Glutamatergic neuron (in vitro differentiated cells): Measurements from ENCODE around the gene BAG2. TPM values are rescaled to one million over a fixed set of nuclear protein-coding genes. Genes with fewer than 3 reads are reported as not detected.

Experiments used
- DNase-seq: peaks from one replicate; pipeline ENCODE4 v3.0.0; 2022
- H3K27ac Mint-ChIP-seq: one replicate; pipeline ENCODE4 v1.8.0; 2020; ENCODE audit warnings: mild to moderate bottlenecking, mixed read lengths, inconsistent platforms; ENCODE audit not compliant: unreplicated experiment
- H3K27me3 Mint-ChIP-seq: one replicate; pipeline ENCODE4 v1.8.0; 2020; ENCODE audit warnings: mild to moderate bottlenecking, moderate library complexity, mixed read lengths, inconsistent platforms; ENCODE audit not compliant: unreplicated experiment
- H3K36me3 Mint-ChIP-seq: one replicate; pipeline ENCODE4 v1.8.0; 2020; ENCODE audit warnings: mild to moderate bottlenecking, mixed read lengths, inconsistent platforms; ENCODE audit not compliant: unreplicated experiment
- H3K4me1 Mint-ChIP-seq: one replicate; pipeline ENCODE4 v1.8.0; 2020; ENCODE audit warnings: mild to moderate bottlenecking, low read depth, mixed read lengths, inconsistent platforms; ENCODE audit not compliant: unreplicated experiment
- H3K4me3 Mint-ChIP-seq: one replicate; pipeline ENCODE4 v1.8.0; 2020; ENCODE audit warnings: mild to moderate bottlenecking, mixed read lengths, inconsistent platforms; ENCODE audit not compliant: unreplicated experiment
- H3K9me3 Mint-ChIP-seq: one replicate; pipeline ENCODE4 v1.8.0; 2020; ENCODE audit warnings: mild to moderate bottlenecking, moderate library complexity, mixed read lengths, inconsistent platforms; ENCODE audit not compliant: unreplicated experiment
- total RNA-seq: library from RNA; stranded (reverse); fragmentation: NEBNext Ultra II Directional; extraction: Animal tissue kit (Norgen Biotek cat#: 25700); gene quantifications from one replicate; pipeline ENCODE4 v1.2.1, GENCODE V29; 2021; ENCODE audit not compliant: unreplicated experiment
- TF ChIP-seq, protein P1 (sequence below): fragments of 200-600 bp; sonication (generic); IDR thresholded peaks from one replicate; pipeline ENCODE4 v1.5.0; 2021; ENCODE audit not compliant: partially characterized antibody, unreplicated experiment

Gene BAG2
- total RNA-seq, 1 donor from 2014 or later: 1.2 TPM

DNA sequence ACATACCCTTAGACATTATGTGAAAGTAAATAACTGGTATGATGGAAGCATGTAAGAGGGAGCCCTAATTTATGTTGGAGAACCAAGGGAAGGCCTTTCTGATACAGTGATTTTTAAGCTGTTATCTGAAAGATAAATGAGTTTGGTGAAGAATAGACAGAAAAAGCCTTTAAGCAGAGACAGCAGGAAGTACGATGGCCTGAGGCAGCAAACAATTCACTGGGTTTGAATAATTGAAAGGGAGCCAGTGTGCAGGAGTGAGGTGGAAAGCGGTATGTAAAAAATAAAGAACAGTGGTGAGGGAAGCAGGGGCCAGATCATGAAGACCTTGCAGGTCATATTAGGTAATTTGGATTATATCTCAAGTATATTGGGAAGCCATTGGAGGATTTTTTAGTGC lies 54.1 kb downstream of the BAG2 start:
- no peaks in the 10 kb centered on the region for H3K36me3 Mint-ChIP-seq
- TF ChIP-seq, protein P1, sequence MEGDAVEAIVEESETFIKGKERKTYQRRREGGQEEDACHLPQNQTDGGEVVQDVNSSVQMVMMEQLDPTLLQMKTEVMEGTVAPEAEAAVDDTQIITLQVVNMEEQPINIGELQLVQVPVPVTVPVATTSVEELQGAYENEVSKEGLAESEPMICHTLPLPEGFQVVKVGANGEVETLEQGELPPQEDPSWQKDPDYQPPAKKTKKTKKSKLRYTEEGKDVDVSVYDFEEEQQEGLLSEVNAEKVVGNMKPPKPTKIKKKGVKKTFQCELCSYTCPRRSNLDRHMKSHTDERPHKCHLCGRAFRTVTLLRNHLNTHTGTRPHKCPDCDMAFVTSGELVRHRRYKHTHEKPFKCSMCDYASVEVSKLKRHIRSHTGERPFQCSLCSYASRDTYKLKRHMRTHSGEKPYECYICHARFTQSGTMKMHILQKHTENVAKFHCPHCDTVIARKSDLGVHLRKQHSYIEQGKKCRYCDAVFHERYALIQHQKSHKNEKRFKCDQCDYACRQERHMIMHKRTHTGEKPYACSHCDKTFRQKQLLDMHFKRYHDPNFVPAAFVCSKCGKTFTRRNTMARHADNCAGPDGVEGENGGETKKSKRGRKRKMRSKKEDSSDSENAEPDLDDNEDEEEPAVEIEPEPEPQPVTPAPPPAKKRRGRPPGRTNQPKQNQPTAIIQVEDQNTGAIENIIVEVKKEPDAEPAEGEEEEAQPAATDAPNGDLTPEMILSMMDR: no peak
- no peak for DNase-seq
- no peak overlapping the region for H3K27ac Mint-ChIP-seq
- H3K9me3 Mint-ChIP-seq: peaks cover 3% of the 10 kb centered on the region
- peaks cover 5% of the 10 kb centered on the region for H3K4me1 Mint-ChIP-seq
- H3K4me3 Mint-ChIP-seq: no peak overlapping the region
- no peaks in the 10 kb centered on the region for H3K27me3 Mint-ChIP-seq

Other genes starting within 250 kb of the BAG2 start
- gene BEND6, start 217.2 kb upstream of the BAG2 start, total RNA-seq: 1.2 TPM
- 31.3 TPM for gene KIAA1586, start 125.6 kb upstream of the BAG2 start, total RNA-seq
- gene ZNF451, start 82.1 kb upstream of the BAG2 start, total RNA-seq: 79.6 TPM
- gene RAB23, start 50.0 kb downstream of the BAG2 start, total RNA-seq: 4.0 TPM
- 15.3 TPM for gene PRIM2, start 145.3 kb downstream of the BAG2 start, total RNA-seq